Stimulated activated CD4-positive, alpha-beta T cell treated with anti-CD3 and anti-CD28 coated beads, Interleukin-15, amount 100 ng/mL, for 24 hours (primary cell): ENCODE results near the gene NAT10.
"Not testable (repeated sequence)": the region's sequence is repeated elsewhere in the genome, so short reads cannot be mapped to it uniquely, and the experiment has no call there.

Experiments used
- DNase-seq: peaks from one replicate; pipeline ENCODE4 v3.0.0-alpha.2; 2020

The NAT10 gene

DNA sequence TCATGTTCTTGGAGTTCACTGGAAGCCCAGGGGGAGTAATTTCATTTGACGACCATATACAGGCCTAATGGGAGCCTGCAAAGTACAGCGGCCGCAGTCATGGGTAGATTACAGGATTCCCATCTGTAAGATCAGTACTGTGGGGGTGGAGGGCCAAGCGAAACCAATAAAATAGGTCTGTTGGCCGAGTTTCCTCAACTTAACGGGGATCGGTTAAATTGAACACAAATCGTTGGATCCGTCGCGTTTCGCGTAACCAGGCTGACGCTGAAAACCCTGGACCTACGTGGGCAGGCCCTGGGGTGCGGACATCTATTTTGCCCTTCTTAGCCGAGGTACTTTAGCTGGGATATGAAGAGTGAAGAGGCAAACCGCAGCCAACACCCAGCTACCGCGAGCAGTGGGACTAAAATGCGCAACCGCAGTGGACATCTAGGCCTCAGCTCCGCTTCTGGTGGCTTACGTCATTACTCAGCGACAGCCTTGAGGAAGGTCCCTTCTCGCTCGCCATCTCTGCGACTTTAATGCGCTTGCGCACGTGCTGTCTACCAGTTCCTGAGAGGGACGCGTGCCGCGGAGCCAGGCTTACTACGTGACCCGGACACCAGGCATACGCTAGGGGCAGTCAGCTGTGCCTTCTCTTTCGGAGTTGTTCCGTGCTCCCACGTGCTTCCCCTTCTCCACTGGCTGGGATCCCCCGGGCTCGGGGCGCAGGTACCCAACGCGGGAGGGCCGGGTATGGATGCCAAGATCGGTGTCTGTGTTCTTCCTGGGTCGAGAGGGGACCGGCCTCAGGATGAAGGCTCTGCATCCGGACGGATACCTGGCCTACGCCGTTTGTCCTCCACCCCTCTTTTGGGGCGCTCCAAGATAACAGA lies at the start of gene NAT10:
NAT10 (plus strand) TSS at position 551 of the 878 bp plus-strand sequence. CDS start 2,597 bp downstream, outside the sequence.
- DNase-seq, result peak; percentile 97

DNA sequence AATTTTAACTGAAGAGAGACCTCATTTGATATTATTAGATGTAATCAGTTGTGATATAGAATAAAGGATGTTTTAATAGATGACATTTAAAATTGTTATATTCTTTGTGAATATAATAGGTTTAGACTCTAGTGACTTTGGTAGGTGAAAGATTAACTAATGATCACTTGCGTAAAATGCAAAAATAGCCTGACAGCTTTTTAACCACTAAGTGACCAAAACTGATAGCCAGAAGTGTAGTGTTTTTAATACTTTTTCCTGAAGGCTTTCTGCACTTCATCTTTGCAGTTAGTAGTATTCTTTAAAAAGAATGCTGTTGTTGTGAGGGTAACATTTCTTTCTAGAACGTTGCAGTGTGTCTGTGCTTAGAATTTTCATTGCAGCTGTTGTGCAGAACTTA lies 48.8 kb upstream of the NAT10 start:
- no peak for DNase-seq

DNA sequence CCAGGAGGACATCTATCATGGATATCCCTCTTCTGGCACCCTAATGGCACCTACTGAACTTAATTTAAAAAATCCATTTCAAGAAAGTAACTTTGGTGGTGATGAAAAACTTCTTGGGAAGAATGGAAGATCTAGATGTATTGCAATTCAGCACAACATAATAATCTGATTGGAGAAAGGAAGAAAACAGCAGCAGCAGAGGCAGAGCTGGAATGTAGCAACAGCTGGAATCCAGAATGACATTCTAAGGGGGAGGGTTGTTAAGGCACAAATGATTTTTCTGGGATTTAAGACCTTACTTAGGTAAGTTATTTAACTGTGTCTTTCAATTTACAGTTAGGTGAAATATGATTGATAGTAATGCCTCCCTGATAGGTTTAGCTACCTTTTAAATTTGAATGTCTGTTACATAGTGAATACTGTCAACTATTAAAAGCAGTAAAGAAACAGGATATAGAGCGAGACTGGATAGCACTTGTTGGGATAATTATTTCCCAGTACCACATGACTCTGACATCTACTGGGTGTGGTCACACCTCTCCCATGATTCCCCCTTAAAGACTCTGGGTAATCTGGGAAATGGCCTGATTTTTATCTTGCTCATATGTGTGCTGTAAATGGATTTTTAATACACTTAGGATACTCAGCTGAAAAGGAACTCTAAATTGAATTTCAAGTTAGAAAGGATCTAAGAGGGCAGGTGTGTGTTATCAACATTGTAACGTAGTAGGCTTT lies 42.2 kb upstream of the NAT10 start:
- DNase-seq, result no peak

DNA sequence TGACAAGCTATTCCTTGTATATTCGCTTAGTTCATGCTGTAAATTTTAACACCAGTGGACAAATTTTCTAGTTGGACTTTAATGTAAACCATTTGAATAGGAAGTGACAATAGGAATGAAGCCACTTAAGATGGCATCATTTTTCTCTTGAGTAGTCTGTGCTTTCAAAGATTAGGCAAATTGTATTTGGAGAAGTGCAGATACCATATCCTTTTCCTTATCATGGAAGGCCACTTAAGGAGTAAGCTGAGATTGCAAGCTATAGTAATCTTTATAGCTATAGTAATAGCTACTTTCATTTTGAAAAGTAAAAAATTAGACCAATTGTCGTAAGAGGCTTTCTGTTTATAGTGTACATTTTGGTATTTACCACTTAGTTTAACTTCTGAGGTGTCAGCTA lies 41.1 kb upstream of the NAT10 start:
- no peak for DNase-seq

GRCh38 chr11:34065505-34066203 lies 39.8 kb upstream of the NAT10 start:
- peak; percentile 28 for DNase-seq

- not testable (repeated sequence) for DNase-seq
Observed at GRCh38 chr11:34066766-34067165, 38.7 kb upstream of the NAT10 start.

DNA sequence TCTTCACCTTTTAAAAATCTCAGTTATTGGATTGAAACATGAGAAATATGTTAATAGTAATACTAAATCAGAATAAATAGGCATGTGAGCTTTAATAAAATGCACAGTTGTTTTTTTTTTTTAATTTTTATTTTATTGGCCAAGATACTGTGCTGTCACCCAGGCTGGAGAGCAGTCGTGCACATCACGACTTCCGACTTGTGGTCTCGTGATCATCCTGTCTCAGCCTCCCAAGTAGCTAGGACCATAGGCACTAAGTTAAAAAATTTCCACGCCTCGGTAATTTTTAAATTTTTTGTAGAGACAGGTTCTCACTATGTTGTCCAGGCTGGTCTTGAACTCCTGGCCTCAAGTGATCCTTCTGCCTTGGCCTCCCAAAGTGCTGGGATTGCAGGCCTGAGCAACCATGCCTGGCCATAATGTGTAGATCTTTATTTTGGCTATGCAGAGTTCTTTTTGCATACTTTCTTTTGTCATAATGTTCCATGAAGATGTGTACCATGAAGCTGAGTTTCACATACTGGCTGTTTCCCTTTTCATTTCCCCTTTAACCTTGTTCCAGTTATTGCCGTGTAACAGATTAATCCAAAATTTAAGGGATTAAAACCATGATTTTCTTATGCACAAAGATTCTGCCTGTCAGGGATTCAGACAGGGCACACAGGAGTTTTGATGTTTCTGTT lies 37.9 kb upstream of the NAT10 start:
- no peak for DNase-seq

DNA sequence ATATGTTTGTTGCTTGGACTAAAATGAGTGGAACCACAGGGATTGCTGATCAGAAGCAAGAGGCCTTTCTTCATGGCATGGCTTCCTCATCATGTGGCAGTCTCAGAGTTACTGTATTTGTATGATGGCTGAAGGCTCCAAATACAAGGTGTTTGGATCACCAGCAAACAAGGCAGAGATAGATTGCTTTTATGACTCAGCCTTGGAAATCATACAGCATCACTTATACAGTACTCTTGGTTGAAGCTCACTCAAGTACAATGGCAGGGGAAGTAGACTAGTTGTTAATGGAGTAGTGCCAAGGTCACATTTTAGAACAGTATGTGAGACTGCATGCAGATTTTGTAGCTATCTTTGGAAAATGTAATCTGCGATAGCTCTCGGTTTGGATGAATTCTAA lies 37.3 kb upstream of the NAT10 start:
- DNase-seq, result no peak

DNA sequence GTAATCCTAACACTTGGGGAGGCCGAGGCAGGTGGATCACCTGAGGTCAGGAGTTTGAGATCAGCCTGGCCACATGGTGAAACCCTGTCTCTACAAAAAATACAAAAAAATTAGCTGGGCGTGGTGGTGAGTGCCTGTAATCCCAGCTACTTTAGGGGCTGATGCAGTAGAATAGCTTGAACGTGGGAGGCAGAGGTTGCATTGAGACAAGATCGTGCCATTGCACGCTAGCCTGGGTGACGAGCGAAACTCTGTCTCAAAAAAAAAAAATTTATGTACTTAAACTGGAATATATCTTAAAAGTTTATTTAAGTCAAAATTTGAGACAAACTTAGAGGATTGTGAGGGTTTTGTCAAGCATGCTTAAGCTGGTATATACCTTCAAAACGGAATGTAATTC lies 34.1 kb upstream of the NAT10 start:
- not testable (repeated sequence) for DNase-seq

DNA sequence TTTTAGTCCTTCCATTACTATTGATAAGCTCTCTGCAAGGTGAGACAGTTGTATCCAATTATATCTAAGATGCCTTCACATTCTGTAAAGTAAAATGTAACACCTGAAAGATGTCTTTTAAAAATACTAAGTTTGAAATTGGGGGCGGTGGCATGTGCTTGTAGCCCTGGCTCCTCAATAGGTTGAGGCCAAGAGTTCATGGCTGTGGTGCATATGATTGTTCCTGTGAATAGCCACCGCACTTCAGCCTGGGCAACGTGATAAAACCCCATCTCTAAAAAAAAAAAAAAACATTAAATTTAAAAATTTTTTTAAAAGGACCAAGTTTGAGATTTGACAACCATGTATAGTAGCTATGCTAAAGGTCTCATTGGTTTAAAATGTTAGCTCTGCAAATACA lies 33.4 kb upstream of the NAT10 start:
- DNase-seq, result no peak

- no peak for DNase-seq
Observed at GRCh38 chr11:34072832-34073231, 32.6 kb upstream of the NAT10 start.

DNA sequence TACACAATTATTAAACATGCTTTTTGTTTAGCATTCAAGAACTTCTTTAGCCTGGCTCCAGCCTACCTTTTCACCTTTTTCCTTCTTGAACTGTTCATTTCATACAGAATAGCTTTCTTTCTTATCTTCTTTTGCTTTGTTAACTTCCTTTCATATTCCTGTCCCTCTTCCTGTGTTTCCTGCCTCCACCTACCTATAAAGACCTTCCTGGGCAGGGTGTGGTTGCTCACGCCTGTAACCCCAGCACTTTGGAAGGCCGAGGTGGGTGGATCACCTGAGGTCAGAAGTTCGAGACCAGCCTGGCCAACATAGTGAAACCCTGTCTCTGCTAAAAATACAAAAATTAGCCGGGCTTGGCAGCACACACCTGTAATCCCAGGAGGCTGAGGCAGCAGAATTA lies 31.0 kb upstream of the NAT10 start:
- DNase-seq, result no peak

GRCh38 chr11:34075178-34075820 lies 30.1 kb upstream of the NAT10 start:
- no peak for DNase-seq

GRCh38 chr11:34080609-34081008 lies 24.8 kb upstream of the NAT10 start:
- DNase-seq, result no peak

- no peak for DNase-seq
Observed at GRCh38 chr11:34084637-34085036, 20.8 kb upstream of the NAT10 start.

DNA sequence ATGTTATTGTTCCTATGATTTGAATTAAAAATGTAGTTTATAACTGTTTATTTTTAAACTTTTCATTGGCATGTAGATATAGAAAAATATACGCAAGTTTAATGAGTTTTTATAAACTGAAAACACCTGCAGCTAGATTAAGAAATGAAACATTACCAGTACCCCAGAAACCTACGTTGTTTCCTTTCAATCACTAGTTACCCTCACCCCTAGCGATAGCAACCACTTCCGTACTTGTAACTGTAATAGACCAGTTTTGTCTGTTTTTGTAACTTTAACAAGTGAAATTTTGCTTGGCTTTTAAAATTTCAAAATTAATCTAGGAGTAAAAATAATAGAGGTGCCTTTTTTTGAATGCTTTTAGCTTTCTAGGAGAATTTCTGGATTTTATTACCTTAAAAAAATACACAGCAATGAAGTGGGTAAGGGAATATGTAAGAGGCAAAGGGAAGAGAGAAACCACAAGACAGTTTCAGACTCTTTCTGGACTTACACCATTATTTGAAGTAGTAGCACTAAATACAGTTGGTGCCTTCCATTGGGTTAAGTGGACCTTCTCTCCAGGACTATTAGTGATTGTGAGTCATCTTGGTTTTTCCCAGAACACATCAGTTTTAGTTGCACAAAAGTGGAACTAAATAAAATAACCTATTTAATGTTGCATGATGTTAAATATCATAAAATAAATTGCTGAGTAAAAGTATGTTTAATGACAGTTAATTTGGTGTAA lies 18.7 kb upstream of the NAT10 start:
- DNase-seq, result no peak

DNA sequence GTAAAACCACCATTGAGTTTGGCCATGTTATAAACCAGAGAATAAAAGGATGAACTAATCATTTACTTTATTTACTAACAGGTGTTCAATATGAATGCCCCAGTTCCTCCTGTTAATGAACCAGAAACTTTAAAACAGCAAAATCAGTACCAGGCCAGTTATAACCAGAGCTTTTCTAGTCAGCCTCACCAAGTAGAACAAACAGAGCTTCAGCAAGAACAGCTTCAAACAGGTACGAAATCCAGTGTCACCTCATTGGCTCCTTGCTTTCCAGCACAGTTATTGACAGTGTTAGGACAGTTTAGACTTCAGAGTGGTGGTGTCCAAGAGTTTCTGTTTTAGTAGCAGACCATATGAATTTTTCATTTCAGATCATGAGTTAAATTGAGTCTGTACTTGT lies 13.6 kb upstream of the NAT10 start:
- DNase-seq, result no peak

GRCh38 chr11:34094900-34095299 lies 10.5 kb upstream of the NAT10 start:
- DNase-seq, result not testable (repeated sequence)

DNA sequence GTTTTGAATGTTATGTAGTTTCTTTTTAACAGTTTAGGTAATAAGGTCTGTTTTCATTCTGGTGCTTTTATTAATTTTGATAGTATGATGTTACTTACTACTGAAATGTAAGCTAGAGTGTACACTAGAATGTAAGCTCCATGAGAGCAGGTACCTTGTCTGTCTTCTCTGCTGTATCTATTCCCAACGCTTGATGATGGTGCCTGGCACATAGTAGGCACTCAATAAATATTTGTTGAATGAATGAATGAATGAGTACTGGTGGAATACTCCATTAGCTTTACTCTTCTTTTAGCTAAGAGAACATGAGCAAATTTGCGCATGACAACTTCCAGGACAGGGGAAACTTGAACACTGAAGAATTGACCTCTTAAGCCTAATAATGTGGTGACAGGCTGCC lies 6.6 kb upstream of the NAT10 start:
- no peak for DNase-seq

- DNase-seq, result no peak
Observed at GRCh38 chr11:34104680-34105078, 750 bp upstream of the NAT10 start.

- no peak for DNase-seq
Observed at GRCh38 chr11:34105957-34106504, 602 bp downstream of the NAT10 start.
